Left lung (tissue), 10 donors: ENCODE results near the gene RPS14. TPM values are rescaled to one million over a fixed set of nuclear protein-coding genes. Genes with fewer than 3 reads are reported as not detected.

Experiments
- ATAC-seq: fragments of 200-7000 bp; cut with Tn5 transposase; one replicate; pipeline ENCODE4 v1.9.1; 2020; ENCODE audit warnings: moderate library complexity
- DNase-seq, 4 donors: peaks; one replicate each; pipeline ENCODE4 v3.0.0-alpha.2; 2013 to 2020
- H3K27ac ChIP-seq, 2 donors: fragments of 200-600 bp; sonication (generic) in 1 of 2; one replicate each; pipeline versions ENCODE4 v1.5.0 to v1.8.0; 2020 to 2021
- H3K27me3 ChIP-seq, 2 donors: fragments of 200-600 bp; sonication (generic) in 1 of 2; one replicate each; pipeline versions ENCODE4 v1.5.0 to v1.8.0; 2020 to 2021
- H3K36me3 ChIP-seq, 2 donors: fragments of 200-600 bp; sonication (generic) in 1 of 2; one replicate each; pipeline versions ENCODE4 v1.5.0 to v1.8.0; 2020 to 2021
- H3K4me1 ChIP-seq, 2 donors: fragments of 200-600 bp; one replicate each; pipeline ENCODE4 v1.8.0; 2021
- H3K4me3 ChIP-seq, 2 donors: fragments of 200-600 bp; sonication (generic) in 1 of 2; one replicate each; pipeline versions ENCODE4 v1.5.0 to v1.8.0; 2020 to 2021; ENCODE audit warnings: mild to moderate bottlenecking in 1 of 2
- H3K9me3 ChIP-seq, 2 donors: fragments of 200-600 bp; sonication (generic) in 1 of 2; one replicate each; pipeline versions ENCODE4 v1.5.0 to v1.8.0; 2020 to 2021
- CTCF ChIP-seq, 2 donors: fragments of 200-600 bp; sonication (generic) in 1 of 2; IDR thresholded peaks; one replicate each; pipeline versions ENCODE4 v1.5.0 to v1.8.0; 2021; ENCODE audit warnings: antibody characterized with exemption in 2 of 2
- intact Hi-C, 2 donors: fragments of 100-400 bp; cut with DNase I; formaldehyde crosslinking; loops; one replicate each; pipeline versions ENCODE4 v1.11.2 to v1.14.2; 2022
- polyA plus RNA-seq, 6 donors: library from polyadenylated mRNA; unstranded; fragments of 120-200 nt; gene quantifications; one replicate each; pipeline ENCODE4 v1.2.1, GENCODE V29; 2013; ENCODE audit not compliant: insufficient read length in 6 of 6
- total RNA-seq, 2 donors: library from RNA; stranded (reverse); fragmentation: NEBNext Ultra II Directional; extraction: Animal tissue kit (Norgen Biotek cat#: 25700); gene quantifications; one replicate each; pipeline ENCODE4 v1.2.1, GENCODE V29; 2021
- donor health status: DM: no; HTN: yes; CAD: no.
- donor health status: DM: no; HTN: no; CAD: no.

The RPS14 gene
- total and polyA plus RNA-seq, 8 donors = 1,428 to 2,778 (median 2,416) TPM

DNA sequence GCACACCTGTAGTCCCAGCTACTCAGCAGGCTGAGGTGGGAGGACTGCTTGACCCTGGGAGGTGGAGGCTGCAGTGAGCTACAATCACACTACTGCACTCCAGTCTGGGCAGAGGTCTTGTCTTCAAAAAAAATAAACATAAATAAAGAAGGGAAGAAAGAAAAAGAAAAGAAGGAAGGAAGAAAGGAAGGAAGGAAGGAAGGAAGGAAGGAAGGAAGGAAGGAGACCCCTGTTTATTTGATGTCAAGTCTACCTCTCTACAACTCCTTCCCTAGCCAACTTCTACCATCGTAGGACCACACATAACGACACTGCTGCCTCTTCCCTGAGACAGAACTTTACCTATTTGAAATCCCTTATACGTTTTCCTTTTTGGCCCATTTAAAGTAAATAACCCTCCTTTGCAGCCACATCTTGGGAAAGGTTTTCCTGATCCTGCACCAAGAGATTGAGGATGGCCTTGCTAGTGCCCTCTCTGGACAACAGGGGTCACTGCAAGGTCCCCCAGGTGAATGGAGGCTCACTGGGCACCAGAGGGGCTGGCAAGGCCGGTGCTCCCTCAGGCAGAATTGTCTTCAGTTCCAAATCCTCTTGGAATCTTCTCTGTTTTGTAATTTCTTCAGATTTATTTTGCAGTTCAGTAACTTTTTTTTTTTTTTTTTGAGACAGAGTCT lies 10.5 kb downstream of the RPS14 start:
- TF ChIP-seq CTCF (IDR thresholded peaks at IDR 0.05) = peak; percentile 41 to 59
- Histone ChIP-seq H3K9me3 (no peaks in the 10 kb centered on the region), H3K27me3 (no peaks in the 10 kb centered on the region), H3K27ac (no peak overlapping the region), H3K36me3 (peaks cover 0 to 25% of the 10 kb centered on the region in 2 donors), H3K4me1 (peaks cover 0 to 7% of the 10 kb centered on the region in 2 donors), H3K4me3 (no peak overlapping the region)
- DNase-seq (no peak), ATAC-seq (peak; percentile 45)
- intact Hi-C loops = loop anchor here in 1 of 2 donors (10.0 kb wide), 1 partner anchor 174 kb away; no protein-coding TSS in a partner anchor

- H3K27ac ChIP-seq = no peak overlapping the region
- H3K36me3 ChIP-seq = no peaks in the 10 kb centered on the region
- DNase-seq (peak; percentile 79 to 90 (median 88)), ATAC-seq (peak; percentile 97)
- peaks cover 0 to 7% of the 10 kb centered on the region in 2 donors for H3K4me1 ChIP-seq
- TF ChIP-seq CTCF (IDR thresholded peaks at IDR 0.05) = peak; percentile 87 to 88
- H3K27me3 ChIP-seq = no peaks in the 10 kb centered on the region
- intact Hi-C loops = loop anchor here in 1 of 2 donors (10.0 kb wide), 1 partner anchor 171 kb away; no protein-coding TSS in a partner anchor
- no peak overlapping the region for H3K4me3 ChIP-seq
- H3K9me3 ChIP-seq = no peaks in the 10 kb centered on the region
These were observed 13.3 kb downstream of the RPS14 start for GRCh38 chr5:150436141-150436680.

DNA sequence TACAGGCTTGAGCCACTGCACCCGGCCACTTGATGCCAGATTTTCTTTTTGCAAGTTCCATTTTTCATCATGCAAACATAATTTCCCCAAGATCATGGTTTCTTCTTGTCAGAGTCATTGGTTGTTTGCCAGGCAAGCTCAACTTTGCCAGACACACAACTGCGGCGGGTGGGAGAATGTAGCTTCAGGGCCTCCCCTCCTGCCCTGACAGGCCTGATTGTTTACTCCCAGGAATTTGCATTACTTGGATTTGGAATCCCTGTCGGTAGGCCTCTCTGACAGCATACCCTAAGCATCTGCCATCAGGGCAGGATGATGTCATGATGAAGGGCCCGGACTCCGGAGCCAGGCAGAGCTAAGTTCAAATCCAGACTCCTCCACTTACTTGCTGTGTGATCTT lies 15.1 kb downstream of the RPS14 start:
- no peak for ATAC-seq
- no peak overlapping the region for H3K27ac ChIP-seq
- intact Hi-C loops = loop anchor here in 1 of 2 donors (10.0 kb wide), 1 partner anchor 170 kb away; no protein-coding TSS in a partner anchor
- no peak overlapping the region for H3K4me3 ChIP-seq
- peak in 2 of 4 donors; percentile 25 to 58 for DNase-seq
- no peaks in the 10 kb centered on the region for H3K36me3 ChIP-seq
- no peaks in the 10 kb centered on the region for H3K27me3 ChIP-seq
- peaks cover 0 to 7% of the 10 kb centered on the region in 2 donors for H3K4me1 ChIP-seq
- no peak for TF ChIP-seq CTCF (IDR thresholded peaks at IDR 0.05)
- H3K9me3 ChIP-seq = no peaks in the 10 kb centered on the region

GRCh38 chr5:150431574-150431973 lies 18.0 kb downstream of the RPS14 start:
- Histone ChIP-seq H3K9me3 (no peaks in the 10 kb centered on the region), H3K27ac (peak overlapping the region in 1 of 2 donors; percentile 13), H3K27me3 (no peaks in the 10 kb centered on the region), H3K4me3 (no peak overlapping the region), H3K4me1 (peaks cover 0 to 7% of the 10 kb centered on the region in 2 donors), H3K36me3 (no peaks in the 10 kb centered on the region)
- no peak for TF ChIP-seq CTCF (IDR thresholded peaks at IDR 0.05)
- ATAC-seq (no peak), DNase-seq (no peak)
- intact Hi-C loops = loop anchor here in 1 of 2 donors (10.0 kb wide), 1 partner anchor 167 kb away; no protein-coding TSS in a partner anchor

DNA sequence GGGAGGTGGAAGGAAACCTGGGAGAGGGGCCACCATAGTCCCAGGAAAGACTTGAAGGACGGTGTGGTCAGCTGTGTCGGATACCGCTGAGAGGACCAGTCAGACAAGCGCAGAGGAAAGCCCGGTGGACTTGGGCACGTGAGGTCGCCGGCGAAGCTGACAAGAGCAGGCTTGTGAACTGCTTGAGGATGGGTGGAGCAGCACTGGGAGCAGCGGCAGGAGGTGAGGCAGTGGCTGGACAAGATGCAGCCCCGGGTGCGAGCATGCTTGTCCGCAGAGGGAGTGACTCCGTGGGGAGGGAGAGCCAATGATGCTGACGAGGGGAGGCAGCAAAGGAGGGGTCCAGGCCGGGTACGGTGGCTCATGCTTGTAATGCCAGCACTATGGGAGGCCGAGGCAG lies 18.5 kb downstream of the RPS14 start:
- ATAC-seq (no peak), DNase-seq (no peak)
- Histone ChIP-seq H3K36me3 (no peaks in the 10 kb centered on the region), H3K27ac (no peak overlapping the region), H3K4me3 (no peak overlapping the region), H3K9me3 (no peaks in the 10 kb centered on the region), H3K27me3 (no peaks in the 10 kb centered on the region), H3K4me1 (peaks cover 0 to 3% of the 10 kb centered on the region in 2 donors)
- intact Hi-C loops = loop anchor here in 1 of 2 donors (10.0 kb wide), 1 partner anchor 166 kb away; no protein-coding TSS in a partner anchor
- TF ChIP-seq CTCF (IDR thresholded peaks at IDR 0.05) = no peak
